Transverse colon (tissue), 4 donors: Measurements from ENCODE around the gene DMBT1. TPM values are rescaled to one million over a fixed set of nuclear protein-coding genes. Genes with fewer than 3 reads are reported as not detected.

Experiments
- DNase-seq: peaks from one replicate; pipeline ENCODE4 v3.0.0-alpha.2; 2019
- H3K27ac ChIP-seq, 4 donors: fragments of 200-600 bp; sonication (generic); 2 replicates each; pipeline ENCODE4 v1.5.1; 2016 to 2018; ENCODE audit warnings: inconsistent platforms in 4 of 4
- H3K27me3 ChIP-seq: fragments of 200-600 bp; sonication (generic); 2 replicates; pipeline ENCODE4 v1.5.1; 2017; ENCODE audit warnings: inconsistent platforms
- H3K36me3 ChIP-seq, 4 donors: fragments of 200-600 bp; sonication (generic); 2 replicates each; pipeline ENCODE4 v1.5.1; 2017 to 2019; ENCODE audit warnings: inconsistent platforms in 4 of 4
- H3K4me1 ChIP-seq, 4 donors: fragments of 200-600 bp; sonication (generic); 2 replicates each; pipeline ENCODE4 v1.5.1; 2017 to 2020; ENCODE audit warnings: inconsistent platforms in 4 of 4
- H3K4me3 ChIP-seq, 4 donors: fragments of 200-600 bp; sonication (generic); 1 replicate in 1 of 4; 2 replicates in 3 of 4; pipeline versions ENCODE4 v1.5.1 to v1.6.1; 2017 to 2019; ENCODE audit warnings: inconsistent platforms in 4 of 4
- H3K9me3 ChIP-seq, 2 donors: fragments of 200-600 bp; sonication (generic); 2 replicates each; pipeline ENCODE4 v1.5.1; 2017 to 2019; ENCODE audit warnings: inconsistent platforms in 2 of 2
- EP300 ChIP-seq: sonication (generic); formaldehyde crosslinking; IDR thresholded peaks from one replicate; pipeline ENCODE4 v1.6.1; 2017; ENCODE audit warnings: antibody characterized with exemption, low read depth
- POLR2A ChIP-seq: fragments of 450-650 bp; IDR thresholded peaks from one replicate; pipeline ENCODE4 v1.6.1; 2016; ENCODE audit warnings: antibody characterized with exemption, mild to moderate bottlenecking, moderate library complexity
- POLR2AphosphoS5 ChIP-seq, 3 donors: sonication (generic); formaldehyde crosslinking; IDR thresholded peaks; one replicate each; pipeline ENCODE4 v1.6.1; 2016; ENCODE audit warnings: antibody characterized with exemption in 3 of 3
- WGBS, 2 donors: methylation state at CpG; one replicate each; pipeline ENCODE4 v1.1.5; 2018; ENCODE audit warnings: low coverage in 1 of 2; 5-methylcytosine and 5-hydroxymethylcytosine counted together
- in situ Hi-C, 4 donors: fragments of 200-750 bp; cut with MboI; loops; one replicate each; pipeline versions ENCODE4 v1.15.0 to v1.15.1; 2017; ENCODE audit warnings: low sequenced_read_pairs in 3 of 4, low pct_ligation_motif_present in 1 of 4, low pct_unique_long_range_greater_than_20kb in 1 of 4
- intact Hi-C: fragments of 100-400 bp; cut with DNase I; formaldehyde crosslinking; loops from one replicate; pipeline ENCODE4 v1.15.1; 2023; ENCODE audit warnings: low total_unique reads
- total RNA-seq, 4 donors: library from RNA; depleted of rRNA; stranded (reverse); fragments of >200 nt; gene quantifications; one replicate each; pipeline ENCODE4 v1.1.0, GENCODE V29; 2016
- TF ChIP-seq, protein P1 (sequence below), 5 experiments: fragments of 200-600 bp in 3 of 5; fragments of 450-650 bp in 2 of 5; sonication (generic) in 3 of 5; IDR thresholded peaks; 1 replicate in 2 of 5; 2 replicates in 3 of 5; pipeline ENCODE4 v1.5.1; 2016 to 2017; ENCODE audit warnings: antibody characterized with exemption in 5 of 5, inconsistent platforms in 3 of 5, mild to moderate bottlenecking in 2 of 5, moderate library complexity in 1 of 5

DMBT1 gene
- total RNA-seq, 4 donors from 2014 or later, result 42.2 to 124 (median 68.5) TPM

DNA sequence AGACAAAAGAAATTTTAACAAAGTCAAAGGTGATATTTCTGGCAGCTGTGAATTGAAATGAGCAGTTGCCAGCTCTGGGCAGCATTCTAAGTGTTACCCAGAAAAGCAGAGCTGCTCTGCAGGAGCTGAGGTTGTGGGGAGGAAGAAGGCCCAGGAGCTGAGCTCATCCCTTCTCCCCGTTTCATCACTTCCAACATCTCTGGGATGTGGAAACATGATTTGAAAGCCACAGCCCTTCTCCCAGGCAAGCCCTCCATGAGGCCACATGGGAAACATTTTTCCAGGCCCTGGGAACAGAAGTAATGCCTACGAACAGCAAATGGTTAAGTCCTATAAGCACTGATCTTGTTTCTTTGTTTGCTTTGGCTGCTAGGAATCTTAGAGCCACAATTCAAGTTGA, 10.9 kb upstream of the DMBT1 start:
- Histone ChIP-seq H3K4me3 (no peak overlapping the region), H3K27ac (peak overlapping the region in 2 of 4 donors; percentile 57), H3K36me3 (no peaks in the 10 kb centered on the region), H3K9me3 (no peaks in the 10 kb centered on the region), H3K27me3 (no peaks in the 10 kb centered on the region), H3K4me1 (peaks cover 0 to 35% (median 4%) of the 10 kb centered on the region in 4 donors)
- WGBS, 2 donors, result 67 to 83% methylated on average over 1 to 2 of the region's 2 CpGs
- intact Hi-C loops, result no loop called here
- TF ChIP-seq POLR2AphosphoS5 (IDR thresholded peaks at IDR 0.05) (no peak), EP300 (no peak), POLR2A (no peak)
- TF ChIP-seq, protein P1, sequence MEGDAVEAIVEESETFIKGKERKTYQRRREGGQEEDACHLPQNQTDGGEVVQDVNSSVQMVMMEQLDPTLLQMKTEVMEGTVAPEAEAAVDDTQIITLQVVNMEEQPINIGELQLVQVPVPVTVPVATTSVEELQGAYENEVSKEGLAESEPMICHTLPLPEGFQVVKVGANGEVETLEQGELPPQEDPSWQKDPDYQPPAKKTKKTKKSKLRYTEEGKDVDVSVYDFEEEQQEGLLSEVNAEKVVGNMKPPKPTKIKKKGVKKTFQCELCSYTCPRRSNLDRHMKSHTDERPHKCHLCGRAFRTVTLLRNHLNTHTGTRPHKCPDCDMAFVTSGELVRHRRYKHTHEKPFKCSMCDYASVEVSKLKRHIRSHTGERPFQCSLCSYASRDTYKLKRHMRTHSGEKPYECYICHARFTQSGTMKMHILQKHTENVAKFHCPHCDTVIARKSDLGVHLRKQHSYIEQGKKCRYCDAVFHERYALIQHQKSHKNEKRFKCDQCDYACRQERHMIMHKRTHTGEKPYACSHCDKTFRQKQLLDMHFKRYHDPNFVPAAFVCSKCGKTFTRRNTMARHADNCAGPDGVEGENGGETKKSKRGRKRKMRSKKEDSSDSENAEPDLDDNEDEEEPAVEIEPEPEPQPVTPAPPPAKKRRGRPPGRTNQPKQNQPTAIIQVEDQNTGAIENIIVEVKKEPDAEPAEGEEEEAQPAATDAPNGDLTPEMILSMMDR (IDR thresholded peaks at IDR 0.05), result no peak
- in situ Hi-C loops, result loop anchor here in 1 of 4 donors (25.0 kb wide), 1 partner anchor 262 kb away; no protein-coding TSS in a partner anchor
- no peak for DNase-seq

DNA sequence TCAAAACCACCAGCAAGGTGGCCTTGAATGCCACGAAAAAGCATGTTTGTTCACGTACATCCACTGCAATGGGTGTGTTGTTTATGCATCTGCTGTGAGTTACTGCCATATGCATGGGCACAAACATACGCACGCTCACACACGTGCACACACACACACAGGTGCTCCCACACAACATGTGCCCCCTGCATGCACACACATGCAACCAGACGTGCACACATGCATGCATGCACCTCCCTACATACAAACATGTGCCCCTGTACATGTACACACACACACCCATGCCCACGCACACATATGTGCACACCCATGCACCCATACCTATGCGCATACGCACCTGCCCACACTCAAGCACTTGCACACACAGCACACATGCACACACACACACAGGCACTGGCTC, 10.1 kb upstream of the DMBT1 start:
- intact Hi-C loops (no loop called here), in situ Hi-C loops (loop anchor here in 1 of 4 donors (25.0 kb wide), 1 partner anchor 263 kb away; no protein-coding TSS in a partner anchor)
- H3K36me3 ChIP-seq, result no peaks in the 10 kb centered on the region

DNA sequence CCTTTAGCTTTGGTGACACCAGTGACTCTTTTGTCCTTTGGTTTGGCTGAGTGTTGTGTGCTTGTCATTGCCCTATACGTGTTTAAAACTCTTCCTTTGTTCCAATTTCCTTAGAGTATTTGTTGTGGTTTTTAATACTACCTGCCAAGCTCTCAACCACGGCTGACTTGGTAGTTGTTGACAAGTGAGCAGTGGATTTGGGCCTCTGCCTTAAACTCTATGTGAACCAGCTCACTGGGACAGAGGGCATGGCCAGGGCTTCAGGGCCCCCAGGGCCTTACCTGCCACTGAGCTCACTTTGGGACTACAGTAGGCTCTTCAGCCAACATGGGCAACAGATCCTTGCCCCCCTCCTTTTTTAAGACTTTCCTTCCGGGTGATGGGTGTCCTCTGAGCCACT, 9.6 kb upstream of the DMBT1 start:
- no peak overlapping the region for H3K27ac ChIP-seq
- DNase-seq, result no peak
- no peaks in the 10 kb centered on the region for H3K27me3 ChIP-seq
- no peak for TF ChIP-seq POLR2A
- TF ChIP-seq, protein P1 (IDR thresholded peaks at IDR 0.05), result no peak
- no peak for TF ChIP-seq EP300
- TF ChIP-seq POLR2AphosphoS5 (IDR thresholded peaks at IDR 0.05), result no peak
- H3K36me3 ChIP-seq, result no peaks in the 10 kb centered on the region
- WGBS, 2 donors, result 40 to 44% methylated on average over 1 to 3 of the region's 3 CpGs
- H3K4me3 ChIP-seq, result no peak overlapping the region
- in situ Hi-C loops, result loop anchor here in 1 of 4 donors (25.0 kb wide), 1 partner anchor 264 kb away; no protein-coding TSS in a partner anchor
- H3K9me3 ChIP-seq, result no peaks in the 10 kb centered on the region
- intact Hi-C loops, result no loop called here
- peaks cover 0 to 31% (median 4%) of the 10 kb centered on the region in 4 donors for H3K4me1 ChIP-seq

More for the DNA sequence above, 10.1 kb upstream of the DMBT1 start:
- Histone ChIP-seq H3K27ac (no peak overlapping the region), H3K9me3 (no peaks in the 10 kb centered on the region), H3K4me1 (peaks cover 0 to 31% (median 4%) of the 10 kb centered on the region in 4 donors), H3K27me3 (no peaks in the 10 kb centered on the region), H3K4me3 (no peak overlapping the region)
- WGBS, 2 donors, result 75 to 93% methylated on average over 2 to 9 of the region's 9 CpGs
- TF ChIP-seq POLR2A, result no peak
- TF ChIP-seq EP300, result no peak
- no peak for TF ChIP-seq POLR2AphosphoS5 (IDR thresholded peaks at IDR 0.05)
- TF ChIP-seq, protein P1 (IDR thresholded peaks at IDR 0.05), result no peak
- DNase-seq, result no peak

DNA sequence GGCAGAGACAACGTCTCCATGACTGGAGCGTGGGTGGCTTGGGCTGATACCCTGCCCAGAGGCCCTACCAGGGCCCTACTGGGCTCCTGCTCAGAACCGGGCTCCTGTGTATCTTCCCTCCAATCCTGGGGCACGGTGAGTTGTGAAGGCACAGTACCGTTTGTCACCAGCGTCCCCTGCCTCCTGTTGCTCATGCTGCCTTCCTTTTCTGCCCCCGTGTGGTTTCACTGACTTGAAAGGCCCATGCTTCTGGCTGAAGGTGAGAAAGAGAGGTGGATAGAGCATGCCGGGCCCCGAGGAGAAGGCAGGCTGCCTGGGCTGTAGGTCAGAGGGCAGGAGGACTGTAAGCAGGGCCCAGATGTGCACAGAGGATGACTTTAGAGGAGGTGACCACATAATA, 9.1 kb upstream of the DMBT1 start:
- Histone ChIP-seq H3K9me3 (no peaks in the 10 kb centered on the region), H3K4me1 (peaks cover 0 to 31% (median 4%) of the 10 kb centered on the region in 4 donors), H3K27ac (no peak overlapping the region), H3K36me3 (no peaks in the 10 kb centered on the region), H3K4me3 (no peak overlapping the region), H3K27me3 (no peaks in the 10 kb centered on the region)
- in situ Hi-C loops, result loop anchor here in 1 of 4 donors (25.0 kb wide), 1 partner anchor 264 kb away; no protein-coding TSS in a partner anchor
- intact Hi-C loops, result no loop called here
- DNase-seq, result no peak
- WGBS, 2 donors, result 56% methylated on average over 9 of the region's 9 CpGs; no CpG with 5 or more reads in 1 of the 2 donors
- no peak for TF ChIP-seq EP300
- TF ChIP-seq POLR2A, result no peak
- TF ChIP-seq POLR2AphosphoS5 (IDR thresholded peaks at IDR 0.05), result no peak
- TF ChIP-seq, protein P1 (IDR thresholded peaks at IDR 0.05), result peak in 1 of 5 experiments; percentile 13
